Measurements from ENCODE around the gene TUBA3D.
"Not testable (repeated sequence)": the region's sequence is repeated elsewhere in the genome, so short reads cannot be mapped to it uniquely, and the experiment has no call there.

TUBA3D gene

GRCh38 chr2:131484906-131485460, 9.1 kb downstream of the TUBA3D start:
- not testable (repeated sequence) for DNase-seq

- DNase-seq, result not testable (repeated sequence)
Measured at GRCh38 chr2:131486201-131486902, 10.4 kb downstream of the TUBA3D start.

GRCh38 chr2:131488306-131489205, 12.6 kb downstream of the TUBA3D start:
- no peak for DNase-seq

GRCh38 chr2:131490616-131491468, 14.9 kb downstream of the TUBA3D start:
- DNase-seq, result not testable (repeated sequence)

GRCh38 chr2:131491469-131491836, 15.5 kb downstream of the TUBA3D start:
- DNase-seq, result not testable (repeated sequence)

- not testable (repeated sequence) for DNase-seq
Measured at GRCh38 chr2:131492015-131492417, 16.1 kb downstream of the TUBA3D start, which contains the start of gene MZT2A. Gene MZT2A, minus strand, starts transcription at chr2:131492397. Its CDS starts 21 bp downstream, at chr2:131492376.

- DNase-seq, result peak; percentile 68
Measured at GRCh38 chr2:131492418-131493198, 16.7 kb downstream of the TUBA3D start.

- no peak for DNase-seq
Measured at GRCh38 chr2:131493199-131493968, 17.5 kb downstream of the TUBA3D start.

GRCh38 chr2:131495506-131495905, 19.6 kb downstream of the TUBA3D start:
- DNase-seq, result not testable (repeated sequence)

- DNase-seq, result not testable (repeated sequence)
Measured at GRCh38 chr2:131498321-131498973, 22.5 kb downstream of the TUBA3D start.

GRCh38 chr2:131503587-131503986, 27.7 kb downstream of the TUBA3D start:
- not testable (repeated sequence) for DNase-seq

- DNase-seq, result not testable (repeated sequence)
Measured at GRCh38 chr2:131504082-131504750, 28.3 kb downstream of the TUBA3D start.

- no peak for DNase-seq
Measured at GRCh38 chr2:131509615-131510014, 33.7 kb downstream of the TUBA3D start.

- not testable (repeated sequence) for DNase-seq
Measured at GRCh38 chr2:131511291-131511968, 35.5 kb downstream of the TUBA3D start.

GRCh38 chr2:131511969-131512870, 36.3 kb downstream of the TUBA3D start:
- not testable (repeated sequence) for DNase-seq

GRCh38 chr2:131514408-131515166, 38.7 kb downstream of the TUBA3D start:
- DNase-seq, result not testable (repeated sequence)

- DNase-seq, result not testable (repeated sequence)
Measured at GRCh38 chr2:131515235-131515634, 39.3 kb downstream of the TUBA3D start.

Data from amniotic stem cell (primary cell).